ENCODE results near the gene BOK. TPM values are rescaled to one million over a fixed set of nuclear protein-coding genes. Genes with fewer than 3 reads are reported as not detected.

Gene BOK
- total RNA-seq, 1 donor from 2014 or later, result 35.1 TPM

DNA sequence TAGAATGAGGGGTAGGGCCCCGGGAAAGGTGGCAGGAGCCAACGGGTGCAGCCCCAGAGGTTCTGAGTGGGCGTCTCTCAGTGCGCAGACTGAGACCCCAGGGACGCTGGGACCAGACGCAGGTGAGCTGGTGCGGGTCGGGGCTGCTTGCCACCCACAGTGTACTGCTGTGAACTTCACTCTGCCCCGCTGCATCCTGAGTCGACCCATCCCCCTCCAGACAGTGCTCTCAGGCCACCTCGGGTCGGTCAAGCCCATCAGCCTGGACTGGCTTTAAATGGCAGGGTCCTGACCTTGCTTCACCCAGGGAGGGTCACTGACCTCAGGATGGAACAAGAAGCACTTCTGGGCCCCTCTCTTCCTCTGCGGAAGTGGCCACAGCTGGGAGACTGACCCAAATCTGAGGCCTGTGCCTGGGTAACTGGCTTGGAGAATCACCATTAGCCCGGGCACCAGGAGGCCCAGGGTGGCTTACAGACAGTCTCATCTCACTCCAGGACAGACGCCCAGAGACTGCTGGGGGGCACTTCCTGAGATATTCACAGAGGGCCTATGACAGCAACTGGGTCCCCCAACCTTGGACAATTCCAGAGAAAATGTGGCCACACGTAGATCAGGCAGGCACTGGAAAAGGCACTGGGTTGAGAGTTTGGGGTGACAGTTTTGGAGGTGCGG, 23.7 kb upstream of the BOK start:
- Histone ChIP-seq H3K4me1 (no peaks in the 10 kb centered on the region), H3K9me3 (no peaks in the 10 kb centered on the region)
- intact Hi-C loops (cut with DNase I), result no loop called here

DNA sequence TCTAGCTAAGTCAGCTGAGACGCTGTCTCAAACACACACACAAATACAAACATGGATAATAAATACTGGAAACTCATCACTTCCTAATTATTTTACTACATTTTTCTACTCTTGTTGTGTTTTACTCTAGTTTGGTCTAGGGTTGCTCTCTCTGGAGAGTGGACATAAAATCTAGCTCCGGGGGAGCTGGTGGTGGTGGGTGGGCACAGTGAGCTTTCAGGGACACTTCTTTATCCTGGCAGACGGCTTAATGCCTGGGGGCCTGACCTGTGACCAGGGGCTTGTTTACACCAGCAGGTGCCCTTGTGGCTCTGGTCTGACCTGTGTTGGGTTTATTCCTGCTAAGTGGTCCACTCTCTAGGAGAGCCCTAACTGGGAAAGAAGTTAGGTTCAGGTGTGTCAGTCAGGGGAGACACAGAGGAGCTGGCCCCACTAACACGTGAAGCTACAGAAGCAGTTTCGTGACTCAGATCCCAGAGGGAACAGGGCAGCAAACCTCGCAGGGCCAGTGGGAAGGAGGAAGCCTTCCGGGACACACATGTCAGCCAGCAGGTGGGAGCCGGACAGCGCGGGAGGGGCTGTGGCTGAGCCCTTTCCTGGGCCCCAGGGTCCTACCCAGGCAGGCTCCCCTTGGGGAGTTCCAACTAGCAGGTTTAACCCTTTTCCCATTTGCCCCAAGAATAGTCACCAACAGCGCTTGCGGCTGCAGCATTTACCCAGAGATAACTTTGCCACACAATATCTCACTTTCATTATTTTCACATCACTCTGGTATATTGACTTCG, 22.5 kb upstream of the BOK start:
- Histone ChIP-seq H3K4me3 (no peak overlapping the region), H3K4me1 (peaks cover 8% of the 10 kb centered on the region), H3K36me3 (no peaks in the 10 kb centered on the region), H3K27me3 (no peaks in the 10 kb centered on the region), H3K9me3 (no peaks in the 10 kb centered on the region), H3K27ac (no peak overlapping the region)
- no peak for DNase-seq (ENCODE audit: extremely low spot score in 2 of 2)
- intact Hi-C loops (cut with DNase I), result no loop called here
- TF ChIP-seq POLR2A (IDR thresholded peaks at IDR 0.05) (no peak), POLR2AphosphoS5 (IDR thresholded peaks at IDR 0.05; ENCODE audit: insufficient read depth in 1 of 2, low read depth in 1 of 2) (no peak)
- TF ChIP-seq, protein P1, sequence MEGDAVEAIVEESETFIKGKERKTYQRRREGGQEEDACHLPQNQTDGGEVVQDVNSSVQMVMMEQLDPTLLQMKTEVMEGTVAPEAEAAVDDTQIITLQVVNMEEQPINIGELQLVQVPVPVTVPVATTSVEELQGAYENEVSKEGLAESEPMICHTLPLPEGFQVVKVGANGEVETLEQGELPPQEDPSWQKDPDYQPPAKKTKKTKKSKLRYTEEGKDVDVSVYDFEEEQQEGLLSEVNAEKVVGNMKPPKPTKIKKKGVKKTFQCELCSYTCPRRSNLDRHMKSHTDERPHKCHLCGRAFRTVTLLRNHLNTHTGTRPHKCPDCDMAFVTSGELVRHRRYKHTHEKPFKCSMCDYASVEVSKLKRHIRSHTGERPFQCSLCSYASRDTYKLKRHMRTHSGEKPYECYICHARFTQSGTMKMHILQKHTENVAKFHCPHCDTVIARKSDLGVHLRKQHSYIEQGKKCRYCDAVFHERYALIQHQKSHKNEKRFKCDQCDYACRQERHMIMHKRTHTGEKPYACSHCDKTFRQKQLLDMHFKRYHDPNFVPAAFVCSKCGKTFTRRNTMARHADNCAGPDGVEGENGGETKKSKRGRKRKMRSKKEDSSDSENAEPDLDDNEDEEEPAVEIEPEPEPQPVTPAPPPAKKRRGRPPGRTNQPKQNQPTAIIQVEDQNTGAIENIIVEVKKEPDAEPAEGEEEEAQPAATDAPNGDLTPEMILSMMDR (IDR thresholded peaks at IDR 0.05), result no peak

More for the DNA sequence above, 23.7 kb upstream of the BOK start:
- H3K36me3 ChIP-seq, result no peaks in the 10 kb centered on the region
- H3K27ac ChIP-seq, result no peak overlapping the region
- H3K27me3 ChIP-seq, result no peaks in the 10 kb centered on the region
- no peak for DNase-seq (ENCODE audit: extremely low spot score in 2 of 2)
- H3K4me3 ChIP-seq, result no peak overlapping the region
- TF ChIP-seq, protein P1 (IDR thresholded peaks at IDR 0.05), result no peak
- TF ChIP-seq POLR2A (IDR thresholded peaks at IDR 0.05) (no peak), POLR2AphosphoS5 (IDR thresholded peaks at IDR 0.05; ENCODE audit: insufficient read depth in 1 of 2, low read depth in 1 of 2) (no peak)

DNA sequence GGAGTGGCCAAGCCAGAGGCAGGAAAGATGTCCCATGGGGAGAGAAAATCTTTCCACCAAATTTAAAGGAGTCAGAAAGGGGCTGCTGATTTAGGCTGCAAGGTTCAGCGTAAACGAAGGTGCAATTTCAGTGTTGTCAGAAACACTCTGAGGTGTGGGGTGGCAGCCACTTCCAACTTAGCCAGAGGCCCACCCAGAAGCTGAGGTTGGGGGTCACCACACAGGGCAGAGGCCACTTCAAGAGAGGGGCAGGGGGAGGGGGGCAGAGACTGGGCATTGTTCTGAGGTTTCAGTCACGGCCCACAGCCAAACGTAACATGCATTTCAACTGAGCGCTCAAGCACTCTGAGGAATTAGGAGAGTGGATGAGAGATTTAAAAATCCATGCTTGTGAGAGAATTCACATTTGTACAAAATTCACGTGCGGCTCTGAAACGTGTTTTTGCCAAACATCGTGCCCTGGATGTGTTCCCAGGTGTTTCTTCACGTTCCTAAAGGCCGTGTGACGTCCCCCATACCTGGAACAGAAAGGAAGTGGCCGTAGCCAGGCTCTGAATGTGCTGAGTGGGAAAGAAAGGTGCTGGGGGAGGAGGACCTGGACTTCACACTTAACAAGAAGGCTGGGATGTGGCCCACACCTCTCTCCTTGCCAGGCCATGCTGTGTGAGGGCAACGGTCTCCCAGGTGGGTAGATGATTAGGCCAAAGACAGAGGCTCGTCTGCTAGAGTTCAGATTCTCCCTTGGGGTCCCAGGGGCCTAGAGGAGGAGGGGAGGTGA, 19.5 kb upstream of the BOK start:
- intact Hi-C loops (cut with DNase I), result no loop called here
- Histone ChIP-seq H3K4me3 (no peak overlapping the region), H3K4me1 (peaks cover 18% of the 10 kb centered on the region), H3K27ac (no peak overlapping the region), H3K27me3 (no peaks in the 10 kb centered on the region), H3K9me3 (no peaks in the 10 kb centered on the region), H3K36me3 (no peaks in the 10 kb centered on the region)
- DNase-seq (ENCODE audit: extremely low spot score in 2 of 2), result no peak
- TF ChIP-seq, protein P1 (IDR thresholded peaks at IDR 0.05), result no peak
- TF ChIP-seq POLR2AphosphoS5 (IDR thresholded peaks at IDR 0.05; ENCODE audit: insufficient read depth in 1 of 2, low read depth in 1 of 2) (no peak), POLR2A (IDR thresholded peaks at IDR 0.05) (no peak)

DNA sequence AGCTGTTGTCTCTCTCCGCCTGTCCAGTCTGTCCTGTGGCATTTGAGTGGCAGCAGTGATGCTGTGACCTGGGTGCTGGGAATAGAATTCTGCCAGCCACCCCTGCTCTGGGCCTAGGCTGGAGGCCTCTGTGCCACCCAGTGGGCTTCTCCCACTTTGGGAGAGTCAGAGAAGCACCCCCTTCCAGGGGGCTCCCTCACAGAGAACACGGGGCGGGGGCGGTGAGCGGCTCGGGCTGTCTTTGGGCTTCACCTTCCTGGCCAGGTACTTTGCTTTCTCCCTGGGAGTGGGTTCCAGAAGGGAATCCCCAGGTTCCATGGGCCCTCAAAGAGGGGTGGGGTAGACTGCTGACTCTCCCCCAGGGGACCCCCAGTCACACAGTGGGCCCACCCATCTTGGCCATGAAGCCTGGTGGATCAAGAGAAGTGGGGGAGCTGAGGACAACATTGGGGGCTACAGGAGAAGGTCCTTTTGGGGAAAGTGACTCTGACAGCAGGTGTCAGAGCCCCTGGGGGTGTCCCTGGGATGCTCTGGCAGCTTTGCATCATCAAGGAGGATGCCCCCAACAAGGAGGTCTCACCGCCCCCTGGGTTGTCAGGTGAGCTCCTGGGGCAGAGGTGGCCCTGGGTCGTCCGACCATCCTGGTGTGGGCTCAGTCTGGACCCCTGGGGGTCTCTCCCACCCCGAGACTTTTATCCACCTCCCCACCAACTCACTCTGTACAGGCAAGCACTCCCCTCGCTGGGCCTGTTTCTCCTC, 18.8 kb upstream of the BOK start:
- H3K4me3 ChIP-seq, result no peak overlapping the region
- no peak for DNase-seq (ENCODE audit: extremely low spot score in 2 of 2)
- H3K27ac ChIP-seq, result no peak overlapping the region
- no peaks in the 10 kb centered on the region for H3K9me3 ChIP-seq
- no peaks in the 10 kb centered on the region for H3K27me3 ChIP-seq
- H3K36me3 ChIP-seq, result no peaks in the 10 kb centered on the region
- peaks cover 18% of the 10 kb centered on the region for H3K4me1 ChIP-seq
- TF ChIP-seq, protein P1 (IDR thresholded peaks at IDR 0.05), result no peak
- TF ChIP-seq POLR2A (IDR thresholded peaks at IDR 0.05), result no peak
- intact Hi-C loops (cut with DNase I), result no loop called here

Data from vagina (tissue), 2 donors.